OCI-LY7 (cell line): ENCODE results near the gene KRTAP5-2.

ENCODE experiments used
- CTCF ChIP-seq: fragments of 200-600 bp; sonication (generic); conservative IDR thresholded peaks from 2 replicates; pipeline ENCODE4 v1.5.1; 2014; ENCODE audit warnings: mild to moderate bottlenecking, antibody characterized with exemption, low read length, moderate library complexity, mixed read lengths
- EZH2phosphoT487 ChIP-seq: fragments of 200-600 bp; sonication (generic); IDR thresholded peaks from 2 replicates; pipeline ENCODE4 v1.6.1; 2018; ENCODE audit warnings: low read depth, borderline replicate concordance, mild to moderate bottlenecking, mixed run types, antibody characterized with exemption, low read length, moderate library complexity, mixed read lengths

GRCh38 chr11:1622086-1622485 lies 24.0 kb upstream of the KRTAP5-2 start, which contains the start of gene KRTAP5-4:
- TF ChIP-seq CTCF = no peak
- no peak for TF ChIP-seq EZH2phosphoT487
